Osteoblast (primary cell): ENCODE results near the gene RIPOR2. TPM values are rescaled to one million over a fixed set of nuclear protein-coding genes. Genes with fewer than 3 reads are reported as not detected.

Source experiments
- DNase-seq: peaks from one replicate; pipeline ENCODE4 v3.0.0; 2011; ENCODE audit warnings: low spot score, mixed read lengths; ENCODE audit not compliant: insufficient read length; ENCODE audit errors: missing footprints
- H2AFZ ChIP-seq: 2 replicates; pipeline ENCODE4 v1.6.0; 2011; ENCODE audit warnings: mild to moderate bottlenecking, low read length
- H3K27ac ChIP-seq: 2 replicates; pipeline ENCODE4 v1.5.1; 2011; ENCODE audit warnings: mild to moderate bottlenecking, low read depth, low read length, moderate library complexity
- H3K27me3 ChIP-seq: 2 replicates; pipeline ENCODE4 v1.6.0; 2012; ENCODE audit warnings: mild to moderate bottlenecking, control low read depth, inconsistent platforms, low read length, moderate library complexity; ENCODE audit not compliant: insufficient read depth
- H3K36me3 ChIP-seq: 2 replicates; pipeline ENCODE4 v1.5.1; 2011; ENCODE audit warnings: mild to moderate bottlenecking, low read length, control low read depth, moderate library complexity; ENCODE audit not compliant: insufficient read depth
- H3K4me1 ChIP-seq: 2 replicates; pipeline ENCODE4 v1.5.1; 2011; ENCODE audit warnings: mild to moderate bottlenecking, low read length, control low read depth, moderate library complexity; ENCODE audit not compliant: insufficient read depth
- H3K4me2 ChIP-seq: 2 replicates; pipeline ENCODE4 v1.6.0; 2011; ENCODE audit warnings: mild to moderate bottlenecking, low read length; ENCODE audit not compliant: insufficient read depth
- H3K4me3 ChIP-seq: fragments of 200-600 bp; sonication (generic); 3 replicates; pipeline ENCODE4 v1.5.1; 2012; ENCODE audit warnings: mild to moderate bottlenecking, low read length, inconsistent platforms; ENCODE audit not compliant: insufficient read depth
- H3K79me2 ChIP-seq: 2 replicates; pipeline ENCODE4 v1.6.0; 2012; ENCODE audit warnings: mild to moderate bottlenecking, low read length, control low read depth, inconsistent platforms; ENCODE audit not compliant: insufficient read depth
- H3K9me3 ChIP-seq: 2 replicates; pipeline ENCODE4 v1.5.1; 2011; ENCODE audit warnings: low read depth, low read length, control low read depth
- H4K20me1 ChIP-seq: 2 replicates; pipeline ENCODE4 v1.6.0; 2012; ENCODE audit warnings: mild to moderate bottlenecking, low read length, control low read depth; ENCODE audit not compliant: insufficient read depth
- total RNA-seq: library from RNA; depleted of rRNA; stranded (reverse); fragments of >200 nt; gene quantifications from 2 replicates; pipeline ENCODE4 v1.2.3, GENCODE V29; 2012
- TF ChIP-seq, protein P1 (sequence below): IDR thresholded peaks from 2 replicates; pipeline ENCODE4 v1.5.1; 2011; ENCODE audit warnings: mild to moderate bottlenecking, low read depth, low read length, moderate library complexity; ENCODE audit errors: extremely low read depth

Gene RIPOR2
- total RNA-seq, 1 donor, result 1.4 TPM

DNA sequence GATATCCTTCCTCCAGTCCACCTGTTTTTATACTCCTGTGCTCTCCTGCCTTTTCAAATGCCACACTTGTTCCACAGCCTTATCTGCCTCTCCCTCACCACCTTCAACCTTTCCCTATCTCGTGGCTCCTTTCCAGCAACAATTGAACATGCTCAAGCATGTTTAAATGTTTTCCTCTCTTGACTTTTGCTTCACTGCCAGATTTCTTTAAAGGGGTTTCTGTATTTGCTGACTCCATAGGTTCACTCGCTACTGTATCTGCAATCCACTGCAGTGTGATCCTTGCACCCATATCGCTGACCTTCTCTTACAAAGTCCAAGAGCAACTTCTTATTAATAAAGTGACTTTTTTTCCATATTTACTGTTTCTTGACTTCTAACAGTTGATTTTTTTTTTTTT lies 172.2 kb downstream of the RIPOR2 start:
- Histone ChIP-seq H3K4me2 (no peak overlapping the region), H3K36me3 (no peaks in the 10 kb centered on the region), H3K4me1 (no peaks in the 10 kb centered on the region), H4K20me1 (no peaks in the 10 kb centered on the region), H3K4me3 (no peak overlapping the region), H3K27ac (no peak overlapping the region), H2AFZ (no peak overlapping the region), H3K9me3 (no peaks in the 10 kb centered on the region), H3K79me2 (no peaks in the 10 kb centered on the region), H3K27me3 (no peaks in the 10 kb centered on the region)
- DNase-seq, result no peak
- TF ChIP-seq, protein P1, sequence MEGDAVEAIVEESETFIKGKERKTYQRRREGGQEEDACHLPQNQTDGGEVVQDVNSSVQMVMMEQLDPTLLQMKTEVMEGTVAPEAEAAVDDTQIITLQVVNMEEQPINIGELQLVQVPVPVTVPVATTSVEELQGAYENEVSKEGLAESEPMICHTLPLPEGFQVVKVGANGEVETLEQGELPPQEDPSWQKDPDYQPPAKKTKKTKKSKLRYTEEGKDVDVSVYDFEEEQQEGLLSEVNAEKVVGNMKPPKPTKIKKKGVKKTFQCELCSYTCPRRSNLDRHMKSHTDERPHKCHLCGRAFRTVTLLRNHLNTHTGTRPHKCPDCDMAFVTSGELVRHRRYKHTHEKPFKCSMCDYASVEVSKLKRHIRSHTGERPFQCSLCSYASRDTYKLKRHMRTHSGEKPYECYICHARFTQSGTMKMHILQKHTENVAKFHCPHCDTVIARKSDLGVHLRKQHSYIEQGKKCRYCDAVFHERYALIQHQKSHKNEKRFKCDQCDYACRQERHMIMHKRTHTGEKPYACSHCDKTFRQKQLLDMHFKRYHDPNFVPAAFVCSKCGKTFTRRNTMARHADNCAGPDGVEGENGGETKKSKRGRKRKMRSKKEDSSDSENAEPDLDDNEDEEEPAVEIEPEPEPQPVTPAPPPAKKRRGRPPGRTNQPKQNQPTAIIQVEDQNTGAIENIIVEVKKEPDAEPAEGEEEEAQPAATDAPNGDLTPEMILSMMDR, result no peak

DNA sequence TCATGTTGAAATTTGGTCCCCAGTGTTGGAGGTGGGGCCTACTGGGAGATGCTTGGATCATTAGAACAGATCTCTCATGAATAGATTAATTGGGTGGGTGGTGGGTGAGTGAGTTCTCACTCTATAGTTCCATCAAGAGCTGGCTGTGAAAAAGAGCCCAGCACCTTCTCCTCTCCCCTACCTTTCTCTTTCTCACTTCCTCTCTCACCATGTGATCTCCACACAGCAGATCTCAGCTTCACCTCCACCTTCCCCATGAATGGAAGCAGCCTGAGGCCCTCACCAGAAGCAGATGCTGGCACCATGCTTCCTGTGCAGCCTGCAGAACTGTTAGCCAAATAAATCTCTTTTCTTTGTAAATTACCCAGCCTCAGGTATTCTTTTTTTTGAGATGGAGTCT lies 173.9 kb downstream of the RIPOR2 start:
- no peak overlapping the region for H3K27ac ChIP-seq
- H4K20me1 ChIP-seq, result no peaks in the 10 kb centered on the region
- no peaks in the 10 kb centered on the region for H3K4me1 ChIP-seq
- H3K9me3 ChIP-seq, result no peaks in the 10 kb centered on the region
- no peaks in the 10 kb centered on the region for H3K27me3 ChIP-seq
- no peak overlapping the region for H3K4me3 ChIP-seq
- TF ChIP-seq, protein P1, result no peak
- H2AFZ ChIP-seq, result no peak overlapping the region
- H3K4me2 ChIP-seq, result no peak overlapping the region
- H3K36me3 ChIP-seq, result no peaks in the 10 kb centered on the region
- DNase-seq, result no peak
- H3K79me2 ChIP-seq, result no peaks in the 10 kb centered on the region

GRCh38 chr6:24761193-24761835 lies 174.4 kb downstream of the RIPOR2 start:
- Histone ChIP-seq H4K20me1 (no peaks in the 10 kb centered on the region), H3K4me3 (no peak overlapping the region), H3K9me3 (no peaks in the 10 kb centered on the region), H3K4me1 (no peaks in the 10 kb centered on the region), H2AFZ (no peak overlapping the region), H3K27ac (no peak overlapping the region), H3K36me3 (no peaks in the 10 kb centered on the region), H3K79me2 (no peaks in the 10 kb centered on the region), H3K27me3 (no peaks in the 10 kb centered on the region), H3K4me2 (no peak overlapping the region)
- DNase-seq, result no peak
- TF ChIP-seq, protein P1, result no peak

- no peak overlapping the region for H3K4me3 ChIP-seq
Measured at GRCh38 chr6:24760210-24760609, 175.6 kb downstream of the RIPOR2 start.

More at GRCh38 chr6:24760210-24760609, 175.6 kb downstream of the RIPOR2 start:
- Histone ChIP-seq H3K27ac (no peak overlapping the region), H3K4me2 (no peak overlapping the region), H4K20me1 (no peaks in the 10 kb centered on the region), H3K4me1 (no peaks in the 10 kb centered on the region), H3K36me3 (no peaks in the 10 kb centered on the region), H2AFZ (no peak overlapping the region), H3K79me2 (no peaks in the 10 kb centered on the region), H3K27me3 (no peaks in the 10 kb centered on the region), H3K9me3 (no peaks in the 10 kb centered on the region)
- TF ChIP-seq, protein P1, result no peak
- no peak for DNase-seq
